SK-N-SH (cell line): ENCODE data around the gene ZNF107. TPM values are rescaled to one million over a fixed set of nuclear protein-coding genes. Genes with fewer than 3 reads are reported as not detected.

Experiments used
- CTCF ChIA-PET: fragments of 300-600, 350-600 bp; formaldehyde crosslinking; extraction: SDS; loops from one replicate; lab custom pipeline; 2021; lab: Yijun Ruan, JAX
- POLR2A ChIA-PET: fragments of 350-600 bp; sonication (Branson Sonifier 250); formaldehyde crosslinking; extraction: SDS; loops from one replicate; lab custom pipeline; 2020; ENCODE audit warnings: antibody characterized with exemption, inconsistent platforms; lab: Yijun Ruan, JAX
- DNase-seq: peaks from one replicate; pipeline ENCODE4 v3.0.0; 2012
- H2AFZ ChIP-seq: fragments of 200-600 bp; sonication (generic); 2 replicates; pipeline ENCODE4 v1.8.1; 2016; ENCODE audit warnings: antibody characterized with exemption, mild to moderate bottlenecking, low read depth
- H3F3A ChIP-seq: fragments of 200-600 bp; sonication (generic); replicated peaks from 2 replicates; pipeline ENCODE3; 2016; ENCODE audit warnings: antibody characterized with exemption, mild to moderate bottlenecking; ENCODE audit not compliant: insufficient read depth
- H3K27ac ChIP-seq, 2 experiments: fragments of 200-500 bp in 1 of 2; fragments of 200-600 bp in 1 of 2; sonication (Bioruptor generic) in 1 of 2; sonication (generic), shearing (Covaris generic) in 1 of 2; 2 replicates each; pipeline versions ENCODE4 v1.5.1 to v1.6.1; 2014 to 2016; ENCODE audit warnings: low read depth in 2 of 2, inconsistent platforms in 1 of 2, low read length in 1 of 2, mild to moderate bottlenecking in 1 of 2, mixed read lengths in 1 of 2
- H3K27me3 ChIP-seq: fragments of 200-600 bp; sonication (generic), shearing (Covaris generic); 2 replicates; pipeline ENCODE4 v1.6.1; 2016; ENCODE audit warnings: mixed run types; ENCODE audit not compliant: insufficient read depth
- H3K36me3 ChIP-seq, 2 experiments: fragments of 200-500 bp in 1 of 2; fragments of 200-600 bp in 1 of 2; sonication (Bioruptor generic) in 1 of 2; sonication (generic) in 1 of 2; replicated peaks in 1 of 2; 2 replicates each; pipeline versions ENCODE3 to v1.5.1; 2014 to 2016; ENCODE audit warnings: low read length in 1 of 2, mild to moderate bottlenecking in 1 of 2; ENCODE audit not compliant: insufficient read depth in 2 of 2, control insufficient read depth in 1 of 2
- H3K4me1 ChIP-seq, 2 experiments: fragments of 200-500 bp in 1 of 2; fragments of 200-600 bp in 1 of 2; sonication (Bioruptor generic) in 1 of 2; sonication (generic), shearing (Covaris generic) in 1 of 2; 2 replicates each; pipeline versions ENCODE4 v1.5.1 to v1.6.1; 2014 to 2016; ENCODE audit warnings: low read depth in 1 of 2, low read length in 1 of 2, mixed run types in 1 of 2; ENCODE audit not compliant: insufficient read depth in 2 of 2, control insufficient read depth in 1 of 2
- H3K4me2 ChIP-seq: fragments of 200-600 bp; sonication (generic), shearing (Covaris generic); 2 replicates; pipeline ENCODE4 v1.6.1; 2017; ENCODE audit warnings: mixed run types
- H3K4me3 ChIP-seq, 2 experiments: fragments of 200-500 bp in 1 of 2; fragments of 200-600 bp in 1 of 2; sonication (Bioruptor generic) in 1 of 2; sonication (generic), shearing (Covaris generic) in 1 of 2; 2 replicates each; pipeline versions ENCODE4 v1.5.1 to v1.8.1; 2014 to 2016; ENCODE audit warnings: low read depth in 2 of 2, inconsistent platforms in 1 of 2, low read length in 1 of 2, mild to moderate bottlenecking in 1 of 2, mixed read lengths in 1 of 2, moderate library complexity in 1 of 2
- H3K79me2 ChIP-seq: fragments of 200-600 bp; sonication (generic); 2 replicates; pipeline ENCODE4 v1.8.1; 2017; ENCODE audit warnings: mild to moderate bottlenecking; ENCODE audit not compliant: insufficient read depth
- H3K9ac ChIP-seq: fragments of 200-600 bp; sonication (generic); 2 replicates; pipeline ENCODE4 v1.6.1; 2017; ENCODE audit warnings: mixed run types
- H3K9me2 ChIP-seq: fragments of 200-600 bp; sonication (generic); 2 replicates; pipeline ENCODE4 v1.6.1; 2017; ENCODE audit warnings: mixed run types
- H3K9me3 ChIP-seq: fragments of 200-600 bp; sonication (generic); 2 replicates; pipeline ENCODE4 v1.6.1; 2017; ENCODE audit warnings: mixed run types, mild to moderate bottlenecking, moderate library complexity
- H4K20me1 ChIP-seq: fragments of 200-600 bp; sonication (generic); 2 replicates; pipeline ENCODE4 v1.6.1; 2017; ENCODE audit warnings: mild to moderate bottlenecking, mixed run types; ENCODE audit not compliant: insufficient read depth
- FOSL2 ChIP-seq: IDR thresholded peaks from 2 replicates; pipeline ENCODE4 v1.4.0; 2012; ENCODE audit warnings: low read depth, mild to moderate bottlenecking, moderate library complexity, borderline replicate concordance
- FOXJ3 ChIP-seq: sonication (generic); formaldehyde crosslinking; IDR thresholded peaks from 2 replicates; pipeline ENCODE4 v1.5.1; 2020; ENCODE audit warnings: mild to moderate bottlenecking, missing genetic modification reagents
- FOXM1 ChIP-seq: IDR thresholded peaks from 2 replicates; pipeline ENCODE4 v1.4.0; 2012; ENCODE audit warnings: low read depth, mild to moderate bottlenecking
- POLR2AphosphoS5 ChIP-seq: IDR thresholded peaks from 2 replicates; pipeline ENCODE4 v1.6.1; 2012; ENCODE audit warnings: low read depth, low read length
- RAD21 ChIP-seq: IDR thresholded peaks from 2 replicates; pipeline ENCODE4 v1.6.1; 2012; ENCODE audit warnings: mild to moderate bottlenecking, low read length
- REST ChIP-seq: IDR thresholded peaks from 2 replicates; pipeline ENCODE4 v1.6.1; 2012; ENCODE audit warnings: mild to moderate bottlenecking, low read depth, low read length, moderate library complexity
- RFX5 ChIP-seq: IDR thresholded peaks from 2 replicates; pipeline ENCODE4 v1.6.1; 2012; ENCODE audit warnings: mild to moderate bottlenecking, improper control_type of control experiment, low read length
- SMC3 ChIP-seq: IDR thresholded peaks from 2 replicates; pipeline ENCODE4 v1.6.1; 2012; ENCODE audit warnings: low read depth, low read length, improper control_type of control experiment
- TCF12 ChIP-seq: IDR thresholded peaks from 2 replicates; pipeline ENCODE4 v1.4.0; 2012
- TEAD4 ChIP-seq: IDR thresholded peaks from 2 replicates; pipeline ENCODE4 v1.4.0; 2012; ENCODE audit warnings: mild to moderate bottlenecking, borderline replicate concordance; ENCODE audit not compliant: insufficient read depth
- WGBS: methylation state at CpG from one replicate; pipeline ENCODE4 v1.1.6; 2017; ENCODE audit warnings: low lambda C conversion rate; 5-methylcytosine and 5-hydroxymethylcytosine counted together
- polyA plus RNA-seq, 3 experiments: library from polyadenylated mRNA; depleted of rRNA; stranded (reverse); fragments of >200 nt; gene quantifications; 2 replicates each; pipeline ENCODE4 v1.2.3, GENCODE V29; 2012
- TF ChIP-seq, protein P1 (sequence below): IDR thresholded peaks from 2 replicates; pipeline ENCODE4; 2012
- TF ChIP-seq, protein P2 (sequence below): fragments of 150-350 bp; IDR thresholded peaks from 2 replicates; pipeline ENCODE4 v1.6.1; 2016; ENCODE audit warnings: mild to moderate bottlenecking, low read depth, low read length
- TF ChIP-seq, protein P3 (sequence below): IDR thresholded peaks from 2 replicates; pipeline ENCODE4 v1.4.0; 2012; ENCODE audit warnings: low read depth

Gene ZNF107
- polyA plus RNA-seq, 1 of the 3 experiments (the other 2 are of a cell fraction) = 2.0 TPM

DNA sequence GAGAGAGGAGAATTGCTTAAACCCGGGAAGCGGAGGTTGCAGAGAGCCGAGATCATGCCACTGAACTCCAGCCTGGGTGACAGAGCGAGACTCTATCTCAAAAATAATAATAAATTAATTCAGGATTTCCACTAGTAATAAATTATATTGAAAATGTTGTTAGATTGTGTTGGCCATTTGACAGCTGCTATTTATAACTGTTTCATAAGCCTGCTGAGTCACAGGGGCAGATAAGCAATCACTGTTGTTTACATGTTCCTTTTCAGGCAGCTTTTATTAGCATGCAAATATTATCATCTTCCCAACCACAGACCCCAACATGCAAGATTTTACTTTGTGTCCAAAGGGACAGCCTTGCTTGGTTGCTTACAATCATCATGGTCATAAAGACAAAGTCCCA is 78.7 kb downstream of the ZNF107 start:
- POLR2A ChIA-PET = interaction anchor here (0.6 kb wide), 1 partner anchor 27 kb away, joined by 3 read pairs; no protein-coding TSS in a partner anchor
- H3K79me2 ChIP-seq = no peaks in the 10 kb centered on the region
- H3K4me1 ChIP-seq = no peaks in the 10 kb centered on the region
- no peaks in the 10 kb centered on the region for H3K36me3 ChIP-seq
- no peak overlapping the region for H3K27ac ChIP-seq
- H3K9ac ChIP-seq = no peak overlapping the region
- H3K4me2 ChIP-seq = no peak overlapping the region
- no peak for DNase-seq
- no peaks in the 10 kb centered on the region for H3F3A ChIP-seq
- no peak overlapping the region for H3K4me3 ChIP-seq
- H4K20me1 ChIP-seq = no peaks in the 10 kb centered on the region
- no peaks in the 10 kb centered on the region for H3K9me2 ChIP-seq
- H3K27me3 ChIP-seq = no peaks in the 10 kb centered on the region
- no peaks in the 10 kb centered on the region; the same call in 1 of the 2 replicates for H3K9me3 ChIP-seq
- H2AFZ ChIP-seq = no peak overlapping the region
- WGBS = 34% methylated on average over 4 of the region's 4 CpGs
- CTCF ChIA-PET = no interaction called here
- TF ChIP-seq TEAD4 (no peak), FOSL2 (no peak), REST (no peak), FOXJ3 (no peak), TCF12 (no peak)
- TF ChIP-seq, protein P1, sequence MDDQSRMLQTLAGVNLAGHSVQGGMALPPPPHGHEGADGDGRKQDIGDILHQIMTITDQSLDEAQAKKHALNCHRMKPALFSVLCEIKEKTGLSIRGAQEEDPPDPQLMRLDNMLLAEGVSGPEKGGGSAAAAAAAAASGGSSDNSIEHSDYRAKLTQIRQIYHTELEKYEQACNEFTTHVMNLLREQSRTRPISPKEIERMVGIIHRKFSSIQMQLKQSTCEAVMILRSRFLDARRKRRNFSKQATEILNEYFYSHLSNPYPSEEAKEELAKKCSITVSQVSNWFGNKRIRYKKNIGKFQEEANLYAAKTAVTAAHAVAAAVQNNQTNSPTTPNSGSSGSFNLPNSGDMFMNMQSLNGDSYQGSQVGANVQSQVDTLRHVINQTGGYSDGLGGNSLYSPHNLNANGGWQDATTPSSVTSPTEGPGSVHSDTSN = no peak

DNA sequence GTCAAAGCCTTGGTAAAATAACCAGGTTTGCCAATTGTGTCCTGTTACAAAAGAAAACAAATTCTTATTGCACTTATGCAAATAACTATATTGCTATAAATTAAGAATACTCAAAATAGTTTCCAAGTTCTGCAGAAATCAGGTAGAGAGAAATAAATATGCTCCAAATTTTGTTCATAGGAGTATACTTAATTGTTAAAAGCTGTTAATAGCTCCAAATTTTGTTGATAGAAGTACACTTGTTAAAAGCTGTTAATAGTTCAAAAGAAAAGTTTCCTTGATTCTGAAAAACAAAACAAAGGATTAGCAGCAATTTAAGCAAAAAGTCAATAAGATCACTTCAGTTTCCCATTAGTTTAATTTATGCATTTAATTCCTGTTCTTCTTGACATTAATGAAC is 81.9 kb downstream of the ZNF107 start:
- Histone ChIP-seq H3K27me3 (no peaks in the 10 kb centered on the region), H4K20me1 (no peaks in the 10 kb centered on the region), H3K27ac (no peak overlapping the region), H3K79me2 (no peaks in the 10 kb centered on the region), H3K9me2 (no peaks in the 10 kb centered on the region; the same call in 1 of the 2 replicates), H3K36me3 (no peaks in the 10 kb centered on the region), H3K9ac (no peak overlapping the region), H2AFZ (no peak overlapping the region), H3K4me3 (no peak overlapping the region), H3K4me2 (no peak overlapping the region), H3K4me1 (no peaks in the 10 kb centered on the region), H3F3A (no peaks in the 10 kb centered on the region), H3K9me3 (no peaks in the 10 kb centered on the region; the same call in 1 of the 2 replicates)
- POLR2A ChIA-PET = no interaction called here
- CTCF ChIA-PET = no interaction called here
- no peak for DNase-seq
- TF ChIP-seq SMC3 = no peak
- TF ChIP-seq FOXM1 = no peak
- TF ChIP-seq POLR2AphosphoS5 = no peak
- TF ChIP-seq, protein P2, sequence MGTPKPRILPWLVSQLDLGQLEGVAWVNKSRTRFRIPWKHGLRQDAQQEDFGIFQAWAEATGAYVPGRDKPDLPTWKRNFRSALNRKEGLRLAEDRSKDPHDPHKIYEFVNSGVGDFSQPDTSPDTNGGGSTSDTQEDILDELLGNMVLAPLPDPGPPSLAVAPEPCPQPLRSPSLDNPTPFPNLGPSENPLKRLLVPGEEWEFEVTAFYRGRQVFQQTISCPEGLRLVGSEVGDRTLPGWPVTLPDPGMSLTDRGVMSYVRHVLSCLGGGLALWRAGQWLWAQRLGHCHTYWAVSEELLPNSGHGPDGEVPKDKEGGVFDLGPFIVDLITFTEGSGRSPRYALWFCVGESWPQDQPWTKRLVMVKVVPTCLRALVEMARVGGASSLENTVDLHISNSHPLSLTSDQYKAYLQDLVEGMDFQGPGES = no peak
- TF ChIP-seq, protein P3, sequence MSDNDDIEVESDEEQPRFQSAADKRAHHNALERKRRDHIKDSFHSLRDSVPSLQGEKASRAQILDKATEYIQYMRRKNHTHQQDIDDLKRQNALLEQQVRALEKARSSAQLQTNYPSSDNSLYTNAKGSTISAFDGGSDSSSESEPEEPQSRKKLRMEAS = no peak
- TF ChIP-seq REST = no peak
- TF ChIP-seq RFX5 = no peak
- no peak for TF ChIP-seq RAD21
- TF ChIP-seq FOSL2 = no peak
